ENCODE measurements around the gene IGF2. TPM values are rescaled to one million over a fixed set of nuclear protein-coding genes. Genes with fewer than 3 reads are reported as not detected.

Gene IGF2
- total RNA-seq, 4 donors from 2014 or later: 0.76 to 35.3 (median 2.8) TPM

DNA sequence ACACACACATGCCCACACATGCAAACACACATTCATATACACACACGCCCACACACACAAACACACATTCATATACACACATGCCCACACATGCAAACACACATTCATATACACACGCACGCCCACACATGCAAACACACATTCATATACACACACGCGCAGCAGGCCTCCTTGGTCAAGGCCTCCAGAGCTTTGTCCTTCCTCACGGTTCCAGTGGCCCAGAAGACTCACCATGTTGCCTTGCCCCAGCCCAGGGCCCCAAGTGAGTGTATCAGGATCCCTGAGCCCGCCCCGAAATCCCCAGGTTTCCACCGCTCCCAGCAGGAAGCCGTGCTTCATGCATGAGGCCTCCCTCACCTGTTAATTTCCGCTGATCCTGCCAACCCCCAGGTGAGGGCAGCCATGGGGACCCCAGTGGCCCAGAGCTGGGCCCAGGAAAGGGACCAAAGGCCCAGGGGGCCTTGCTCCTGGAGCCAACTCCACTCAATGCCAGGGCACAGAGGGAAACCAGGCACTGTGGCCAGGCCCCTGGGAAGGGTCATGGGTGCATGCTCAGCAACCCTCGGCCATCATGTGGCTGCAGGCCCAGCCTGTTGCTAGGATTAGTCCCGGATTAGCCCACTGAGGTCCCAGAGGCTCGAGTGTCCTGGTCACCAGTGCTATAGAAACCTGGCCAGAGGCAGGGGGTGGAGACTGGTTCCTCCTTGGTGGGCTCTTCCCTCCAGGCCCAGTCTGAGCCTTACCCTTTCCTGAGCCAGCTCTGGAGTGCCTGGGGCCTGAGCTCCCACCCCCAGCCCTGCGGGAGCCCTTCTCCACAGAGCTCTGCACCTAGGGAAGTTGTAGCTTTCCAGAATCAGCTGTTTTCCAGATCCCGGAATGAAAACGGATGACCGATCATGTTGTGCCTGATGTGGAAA, 34.4 kb downstream of the IGF2 start:
- H3K4me3 ChIP-seq: no peak overlapping the region
- 76 to 80% methylated on average over 6 of the region's 18 CpGs for WGBS, 2 donors
- H3K27me3 ChIP-seq: peaks cover 0 to 50% (median 0%) of the 10 kb centered on the region in 4 donors
- no peak for DNase-seq
- intact Hi-C loops (cut with DNase I): no loop called here
- no peak for TF ChIP-seq POLR2A (IDR thresholded peaks at IDR 0.05)
- TF ChIP-seq, protein P1, sequence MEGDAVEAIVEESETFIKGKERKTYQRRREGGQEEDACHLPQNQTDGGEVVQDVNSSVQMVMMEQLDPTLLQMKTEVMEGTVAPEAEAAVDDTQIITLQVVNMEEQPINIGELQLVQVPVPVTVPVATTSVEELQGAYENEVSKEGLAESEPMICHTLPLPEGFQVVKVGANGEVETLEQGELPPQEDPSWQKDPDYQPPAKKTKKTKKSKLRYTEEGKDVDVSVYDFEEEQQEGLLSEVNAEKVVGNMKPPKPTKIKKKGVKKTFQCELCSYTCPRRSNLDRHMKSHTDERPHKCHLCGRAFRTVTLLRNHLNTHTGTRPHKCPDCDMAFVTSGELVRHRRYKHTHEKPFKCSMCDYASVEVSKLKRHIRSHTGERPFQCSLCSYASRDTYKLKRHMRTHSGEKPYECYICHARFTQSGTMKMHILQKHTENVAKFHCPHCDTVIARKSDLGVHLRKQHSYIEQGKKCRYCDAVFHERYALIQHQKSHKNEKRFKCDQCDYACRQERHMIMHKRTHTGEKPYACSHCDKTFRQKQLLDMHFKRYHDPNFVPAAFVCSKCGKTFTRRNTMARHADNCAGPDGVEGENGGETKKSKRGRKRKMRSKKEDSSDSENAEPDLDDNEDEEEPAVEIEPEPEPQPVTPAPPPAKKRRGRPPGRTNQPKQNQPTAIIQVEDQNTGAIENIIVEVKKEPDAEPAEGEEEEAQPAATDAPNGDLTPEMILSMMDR (IDR thresholded peaks at IDR 0.05): no peak
- no peaks in the 10 kb centered on the region for H3K9me3 ChIP-seq
- H3K4me1 ChIP-seq: peaks cover 0 to 24% (median 2%) of the 10 kb centered on the region in 3 donors
- no peak overlapping the region for H3K27ac ChIP-seq
- H3K36me3 ChIP-seq: no peaks in the 10 kb centered on the region

- Histone ChIP-seq H3K4me3 (no peak overlapping the region), H3K27me3 (peaks cover 0 to 52% (median 0%) of the 10 kb centered on the region in 4 donors), H3K27ac (no peak overlapping the region), H3K36me3 (no peaks in the 10 kb centered on the region), H3K9me3 (no peaks in the 10 kb centered on the region), H3K4me1 (peaks cover 0 to 24% (median 11%) of the 10 kb centered on the region in 3 donors)
- TF ChIP-seq POLR2A (IDR thresholded peaks at IDR 0.05): no peak
- TF ChIP-seq, protein P1 (IDR thresholded peaks at IDR 0.05): no peak
- WGBS, 2 donors: 87 to 90% methylated on average over 3 to 15 of the region's 25 CpGs
- intact Hi-C loops (cut with DNase I): no loop called here
- no peak for DNase-seq
These were observed 35.3 kb downstream of the IGF2 start for GRCh38 chr11:2103668-2104523.

DNA sequence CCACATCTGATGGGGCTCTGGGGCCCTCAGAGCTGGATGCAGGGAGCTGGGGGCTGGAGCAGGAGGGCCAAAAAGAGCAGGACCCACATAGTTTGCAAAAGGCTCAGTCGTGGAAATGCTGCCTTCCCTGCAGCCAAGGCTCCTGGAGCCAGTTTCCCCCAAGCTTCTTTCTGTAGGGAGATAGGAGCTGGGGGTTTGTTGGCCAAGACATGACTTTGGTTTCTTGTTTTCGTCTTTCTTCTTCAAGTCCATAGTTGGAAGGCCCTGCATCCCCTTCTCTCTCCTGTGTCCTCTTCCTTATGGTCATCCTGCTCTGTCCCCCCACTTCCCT, 36.3 kb downstream of the IGF2 start:
- no peak overlapping the region for H3K4me3 ChIP-seq
- intact Hi-C loops (cut with DNase I): no loop called here
- peaks cover 0 to 58% (median 0%) of the 10 kb centered on the region in 4 donors for H3K27me3 ChIP-seq
- no peak for TF ChIP-seq POLR2A (IDR thresholded peaks at IDR 0.05)
- 71 to 75% methylated on average over 2 of the region's 2 CpGs for WGBS, 2 donors
- no peaks in the 10 kb centered on the region for H3K9me3 ChIP-seq
- peaks cover 0 to 33% (median 13%) of the 10 kb centered on the region in 3 donors for H3K4me1 ChIP-seq
- H3K36me3 ChIP-seq: no peaks in the 10 kb centered on the region
- no peak for DNase-seq
- H3K27ac ChIP-seq: no peak overlapping the region

DNA sequence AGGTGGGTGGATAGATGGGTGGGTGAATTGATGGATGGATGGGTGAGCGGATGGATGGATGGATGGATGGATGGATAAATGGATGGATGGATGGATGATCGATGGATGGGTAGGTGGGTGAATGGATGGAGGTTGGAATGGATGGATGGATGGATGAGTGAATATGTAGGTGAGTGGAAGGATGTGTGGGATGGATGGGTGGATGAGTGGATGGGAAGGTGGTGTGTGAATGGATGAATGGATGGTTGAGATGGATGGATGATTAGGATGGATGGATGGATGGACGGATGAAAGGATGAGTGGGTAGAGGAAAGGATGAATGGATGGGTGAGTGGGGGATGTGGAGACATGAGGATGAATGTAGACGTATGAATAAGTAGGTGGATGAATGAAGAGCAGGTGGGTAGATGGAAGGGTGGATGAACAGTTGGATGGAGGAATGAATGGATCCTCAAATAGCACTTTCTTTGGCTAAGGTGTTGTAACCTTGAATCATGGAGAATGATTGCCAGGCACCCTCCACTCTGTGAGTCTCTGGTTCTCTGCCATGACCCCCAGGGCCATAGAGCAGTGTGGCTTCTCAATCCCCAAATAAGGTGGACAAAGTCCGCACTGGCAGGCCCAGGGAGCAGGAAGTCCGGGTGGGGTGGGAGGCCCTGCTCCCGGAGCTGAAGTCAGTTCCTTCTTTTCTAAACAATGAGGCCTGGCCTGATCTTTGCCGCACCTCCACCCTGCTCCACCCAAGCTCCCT, 36.9 kb downstream of the IGF2 start:
- H3K36me3 ChIP-seq: no peaks in the 10 kb centered on the region
- intact Hi-C loops (cut with DNase I): no loop called here
- no peak overlapping the region for H3K4me3 ChIP-seq
- H3K27me3 ChIP-seq: peaks cover 0 to 64% (median 0%) of the 10 kb centered on the region in 4 donors
- H3K4me1 ChIP-seq: peaks cover 3 to 38% (median 18%) of the 10 kb centered on the region in 3 donors
- H3K9me3 ChIP-seq: no peaks in the 10 kb centered on the region
- DNase-seq: no peak
- no peak overlapping the region for H3K27ac ChIP-seq
- TF ChIP-seq, protein P1 (IDR thresholded peaks at IDR 0.05): no peak
- no peak for TF ChIP-seq POLR2A (IDR thresholded peaks at IDR 0.05)
- WGBS, 2 donors: 64 to 69% methylated on average over 7 to 8 of the region's 8 CpGs

DNA sequence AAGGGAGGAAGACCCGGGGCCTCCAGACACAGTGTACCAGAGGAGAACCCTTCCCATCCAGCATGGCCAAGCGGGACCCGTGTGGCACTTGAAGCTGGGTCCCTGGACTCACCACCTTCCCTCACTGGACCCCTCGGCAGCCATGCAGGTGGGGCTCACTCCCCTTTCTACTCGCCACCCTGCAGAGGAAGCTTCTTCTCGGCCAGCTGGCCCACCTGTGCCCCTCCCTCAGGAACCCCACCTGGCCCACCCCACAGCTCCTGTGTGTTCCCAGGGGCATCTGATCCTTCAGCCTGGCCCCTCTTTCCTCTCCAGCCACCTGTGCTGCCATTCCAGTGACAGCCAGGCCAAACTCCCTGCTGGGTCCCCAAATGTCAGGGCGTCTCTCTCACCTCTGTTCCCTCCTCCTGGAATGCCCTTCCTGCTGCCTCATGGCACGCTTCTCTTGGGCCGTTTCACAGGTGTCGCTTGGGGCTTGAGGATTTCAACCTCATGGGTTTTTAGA, 38.0 kb downstream of the IGF2 start:
- WGBS, 2 donors: 75 to 77% methylated on average over 8 to 9 of the region's 10 CpGs
- TF ChIP-seq POLR2A (IDR thresholded peaks at IDR 0.05): no peak
- TF ChIP-seq, protein P1 (IDR thresholded peaks at IDR 0.05): no peak
- intact Hi-C loops (cut with DNase I): no loop called here
- Histone ChIP-seq H3K4me1 (peaks cover 11 to 49% (median 29%) of the 10 kb centered on the region in 3 donors), H3K27ac (no peak overlapping the region), H3K9me3 (no peaks in the 10 kb centered on the region), H3K4me3 (no peak overlapping the region), H3K27me3 (peaks cover 0 to 73% (median 0%) of the 10 kb centered on the region in 4 donors), H3K36me3 (no peaks in the 10 kb centered on the region)
- DNase-seq: no peak

Measured in esophagus squamous epithelium (tissue), 5 donors.